A375 (cell line): ENCODE measurements around the gene MROH7. TPM values are rescaled to one million over a fixed set of nuclear protein-coding genes. Genes with fewer than 3 reads are reported as not detected.

ENCODE experiments used
- total RNA-seq: library from RNA; depleted of rRNA; stranded (reverse); fragments of >200 nt; shearing (Covaris generic); gene quantifications from 2 replicates; pipeline ENCODE4 v1.2.3, GENCODE V29; 2014; rRNA removed

MROH7 gene
- not detected in 2 replicates for total RNA-seq

GRCh38 chr1:54640863-54641836 is at the start of gene MROH7:
Gene MROH7 (plus strand): TSS chr1:54641786. CDS start chr1:54652927, 11,141 bp downstream.

GRCh38 chr1:54623216-54624007 is 18.2 kb upstream of the MROH7 start, which contains the start of gene FAM151A:
Gene FAM151A (minus strand): TSS chr1:54623525. CDS start chr1:54623395, 130 bp downstream.

GRCh38 chr1:54715493-54716298 is 74.1 kb downstream of the MROH7 start, which contains the start of gene TTC4:
Gene TTC4 (plus strand): TSS chr1:54715861. CDS start chr1:54715909, 48 bp downstream.

Other genes starting within 250 kb of the MROH7 start
- gene SSBP3, start 235.4 kb upstream of the MROH7 start, total RNA-seq = 15.2 and 17.2 TPM in 2 replicates
- gene ACOT11, start 93.6 kb upstream of the MROH7 start, total RNA-seq = 0.30 and 1.3 TPM in 2 replicates
- not detected in 2 replicates for gene FAM151A, start 18.3 kb upstream of the MROH7 start, total RNA-seq
- 20.6 and 21.2 TPM in 2 replicates for gene TTC4, start 74.1 kb downstream of the MROH7 start, total RNA-seq
- 3.8 and 5.1 TPM in 2 replicates for gene PARS2, start 122.7 kb downstream of the MROH7 start, total RNA-seq
- not detected in 2 replicates for gene TTC22, start 159.5 kb downstream of the MROH7 start, total RNA-seq
- gene DHCR24, start 245.4 kb downstream of the MROH7 start, total RNA-seq = 78.6 and 86.3 TPM in 2 replicates